ENCODE data around the gene TOMM70. TPM values are rescaled to one million over a fixed set of nuclear protein-coding genes. Genes with fewer than 3 reads are reported as not detected.

The TOMM70 gene
- total and polyA plus RNA-seq, 10 of the 15 experiments (the other 5 are each of a cell fraction or from before 2014, with no cell fraction given), result 12.7 to 64.1 (median 41.3) TPM

GRCh38 chr3:100419406-100419805 is 18.5 kb upstream of the TOMM70 start:
- H3K9me3 ChIP-seq (replicated peaks; ENCODE audit: control insufficient read depth, insufficient read depth, low read length), result no peaks in the 10 kb centered on the region
- no peak overlapping the region for H3K27ac ChIP-seq (ENCODE audit: control insufficient read depth, insufficient read depth)
- 100% methylated on average over 1 of the region's 1 CpG for WGBS (ENCODE audit: insufficient coverage, insufficient replicate concordance, low lambda C conversion rate, missing lambda C conversion rate)
- no TSS peak for BruUV-seq (replicated peaks)
- no peak overlapping the region for H3K4me2 ChIP-seq (ENCODE audit: control insufficient read depth, insufficient read depth)
- no peaks in the 10 kb centered on the region for H3K36me3 ChIP-seq (ENCODE audit: control insufficient read depth in 2 of 2, insufficient read depth in 2 of 2, low read length in 1 of 2)
- H3K27me3 ChIP-seq (replicated peaks in 1 of 2; ENCODE audit: control insufficient read depth in 2 of 2, insufficient read depth in 2 of 2, low read length in 1 of 2), result no peaks in the 10 kb centered on the region
- ATAC-seq, result no peak
- in situ Hi-C loops (cut with MboI), result no loop called here
- H3K4me1 ChIP-seq (ENCODE audit: control insufficient read depth, insufficient read depth, low read length), result no peaks in the 10 kb centered on the region
- RAD21 ChIA-PET (ENCODE audit: unreplicated experiment), result no interaction called here
- TF ChIP-seq ZNF274 (IDR thresholded peaks at IDR 0.05; ENCODE audit: insufficient read depth, insufficient read length) (no peak), SPI1 (IDR thresholded peaks at IDR 0.05; ENCODE audit: borderline replicate concordance, insufficient read depth, low read depth, low read length) (peak; percentile 55; the same call in 1 of the 2 replicates)
- no peak overlapping the region for H3K9ac ChIP-seq (ENCODE audit: control insufficient read depth, insufficient read depth, low read length)
- DNase-seq (ENCODE audit: low read depth, low spot score), result no peak
- H3K4me3 ChIP-seq, result no peak overlapping the region
- POLR2A ChIA-PET, result no interaction called here
- no peak for FAIRE-seq
- CTCF ChIA-PET, result interaction anchor here (0.6 to 0.8 kb wide), 2 partner anchors 15 to 43 kb away, joined by 3 read pairs; no protein-coding TSS in a partner anchor
- SMC1A ChIA-PET (ENCODE audit: uncharacterized antibody, unreplicated experiment), result no interaction called here
- H2AFZ ChIP-seq (ENCODE audit: control insufficient read depth, low read depth, low read length), result no peak overlapping the region
- intact Hi-C loops (cut with micrococcal nuclease; ENCODE audit: unreplicated experiment), result no loop called here
- no peaks in the 10 kb centered on the region for H4K20me1 ChIP-seq (ENCODE audit: control insufficient read depth, insufficient read depth)
- no peaks in the 10 kb centered on the region for H3K79me2 ChIP-seq (ENCODE audit: control insufficient read depth, insufficient read depth, low read length)

- WGBS (ENCODE audit: insufficient coverage, insufficient replicate concordance, low lambda C conversion rate, missing lambda C conversion rate), result 48% methylated on average over 1 of the region's 1 CpG
- Histone ChIP-seq H4K20me1 (ENCODE audit: control insufficient read depth, insufficient read depth) (no peaks in the 10 kb centered on the region), H3K79me2 (ENCODE audit: control insufficient read depth, insufficient read depth, low read length) (no peaks in the 10 kb centered on the region; the same call in 1 of the 2 replicates), H3K36me3 (ENCODE audit: control insufficient read depth in 2 of 2, insufficient read depth in 2 of 2, low read length in 1 of 2) (no peaks in the 10 kb centered on the region; a peak in 1 of 4 replicates), H2AFZ (ENCODE audit: control insufficient read depth, low read depth, low read length) (no peak overlapping the region), H3K27me3 (replicated peaks in 1 of 2; ENCODE audit: control insufficient read depth in 2 of 2, insufficient read depth in 2 of 2, low read length in 1 of 2) (no peaks in the 10 kb centered on the region), H3K4me2 (ENCODE audit: control insufficient read depth, insufficient read depth) (no peak overlapping the region), H3K4me3 (no peak overlapping the region), H3K9me3 (replicated peaks; ENCODE audit: control insufficient read depth, insufficient read depth, low read length) (no peaks in the 10 kb centered on the region; the same call in 2 of the 3 replicates), H3K4me1 (ENCODE audit: control insufficient read depth, insufficient read depth, low read length) (no peaks in the 10 kb centered on the region), H3K9ac (ENCODE audit: control insufficient read depth, insufficient read depth, low read length) (no peak overlapping the region), H3K27ac (ENCODE audit: control insufficient read depth, insufficient read depth) (no peak overlapping the region)
- BruUV-seq (replicated peaks), result no TSS peak
- FAIRE-seq (no peak), ATAC-seq (no peak), DNase-seq (ENCODE audit: low read depth, low spot score) (no peak)
- POLR2A ChIA-PET, result no interaction called here
- in situ Hi-C loops (cut with MboI), result no loop called here
- RAD21 ChIA-PET (ENCODE audit: unreplicated experiment), result no interaction called here
- no peak for TF ChIP-seq RB1 (IDR thresholded peaks at IDR 0.05; ENCODE audit: borderline replicate concordance)
- TF ChIP-seq E2F8 (IDR thresholded peaks at IDR 0.05; ENCODE audit: low read depth, partially characterized antibody), result no peak
- TF ChIP-seq NR2C1 (IDR thresholded peaks at IDR 0.05), result no peak
- SMC1A ChIA-PET (ENCODE audit: uncharacterized antibody, unreplicated experiment), result interaction anchor here (1.1 kb wide), 1 partner anchor 173 kb away, joined by 3 read pairs; no protein-coding TSS in a partner anchor
- intact Hi-C loops (cut with micrococcal nuclease; ENCODE audit: unreplicated experiment), result no loop called here
- CTCF ChIA-PET, result no interaction called here
Measured at GRCh38 chr3:100416863-100417262, 16.0 kb upstream of the TOMM70 start.
